KOPT-K1 (cell line): Measurements from ENCODE around the gene GUCY1B1.

Experiments
- H3K27ac ChIP-seq: fragments of 200-600 bp; sonication (generic); 2 replicates; pipeline ENCODE4 v1.5.1; 2016; ENCODE audit warnings: antibody characterized with exemption, mild to moderate bottlenecking, low read depth, low read length; ENCODE audit not compliant: poor library complexity, severe bottlenecking
- H3K36me3 ChIP-seq: fragments of 200-600 bp; sonication (generic); 2 replicates; pipeline ENCODE4 v1.5.1; 2017; ENCODE audit warnings: antibody characterized with exemption, mild to moderate bottlenecking, low read length, moderate library complexity; ENCODE audit not compliant: insufficient read depth
- H3K9me3 ChIP-seq: fragments of 200-600 bp; sonication (generic); 2 replicates; pipeline ENCODE4 v1.5.1; 2017; ENCODE audit warnings: antibody characterized with exemption, low read length, mild to moderate bottlenecking; ENCODE audit not compliant: insufficient read depth, poor library complexity, severe bottlenecking

The GUCY1B1 gene

GRCh38 chr4:155748039-155748438, 10.8 kb upstream of the GUCY1B1 start:
- no peak overlapping the region for H3K27ac ChIP-seq
- no peaks in the 10 kb centered on the region for H3K9me3 ChIP-seq
- no peaks in the 10 kb centered on the region for H3K36me3 ChIP-seq

DNA sequence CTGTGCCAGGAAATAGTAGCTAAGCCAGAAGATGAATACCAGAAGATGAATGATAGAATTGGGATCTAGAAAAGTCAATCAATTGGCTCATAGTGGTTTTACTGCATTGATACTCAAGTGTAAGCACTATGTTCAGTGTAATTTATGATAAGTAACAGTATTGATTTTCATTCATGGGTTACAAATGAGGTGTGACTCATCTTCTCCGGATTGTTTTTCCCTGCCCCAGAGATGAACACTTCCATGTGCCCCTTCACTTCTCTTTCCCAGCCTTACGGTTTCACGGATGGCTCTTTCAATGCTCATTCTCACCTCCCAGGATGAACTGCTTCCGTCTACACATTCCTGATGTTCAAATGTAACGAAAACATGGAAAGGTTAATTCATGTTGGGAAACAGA, 9.8 kb upstream of the GUCY1B1 start:
- no peaks in the 10 kb centered on the region for H3K36me3 ChIP-seq
- no peak overlapping the region for H3K27ac ChIP-seq
- H3K9me3 ChIP-seq = no peaks in the 10 kb centered on the region

DNA sequence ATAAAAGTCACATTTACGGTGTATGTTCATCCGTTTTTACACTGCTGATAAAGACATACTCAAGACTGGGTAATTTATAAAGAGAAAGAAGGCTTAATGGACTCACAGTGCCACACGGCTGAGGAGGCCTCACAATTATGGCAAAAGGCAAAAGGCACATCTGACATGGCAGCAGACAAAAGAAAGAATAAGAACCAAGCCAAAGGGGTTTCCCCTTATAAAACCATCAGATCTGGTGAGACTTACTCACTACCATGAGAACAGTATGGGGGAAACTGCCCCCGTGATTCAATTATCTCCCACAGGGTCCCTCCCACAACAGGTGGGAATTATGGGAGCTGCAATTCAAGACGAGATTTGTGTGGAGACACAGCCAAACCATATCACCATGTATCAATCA, 7.3 kb upstream of the GUCY1B1 start:
- Histone ChIP-seq H3K27ac (no peak overlapping the region), H3K9me3 (no peaks in the 10 kb centered on the region)

GRCh38 chr4:155757745-155758265, 1.0 kb upstream of the GUCY1B1 start:
- no peak overlapping the region for H3K27ac ChIP-seq
- H3K9me3 ChIP-seq = no peaks in the 10 kb centered on the region
- no peaks in the 10 kb centered on the region for H3K36me3 ChIP-seq

More for the DNA sequence above, 7.3 kb upstream of the GUCY1B1 start:
- H3K36me3 ChIP-seq = no peaks in the 10 kb centered on the region

- Histone ChIP-seq H3K9me3 (no peaks in the 10 kb centered on the region), H3K36me3 (no peaks in the 10 kb centered on the region), H3K27ac (peak overlapping the region; percentile 59)
These were observed 791 bp downstream of the GUCY1B1 start for GRCh38 chr4:155759372-155760252.

DNA sequence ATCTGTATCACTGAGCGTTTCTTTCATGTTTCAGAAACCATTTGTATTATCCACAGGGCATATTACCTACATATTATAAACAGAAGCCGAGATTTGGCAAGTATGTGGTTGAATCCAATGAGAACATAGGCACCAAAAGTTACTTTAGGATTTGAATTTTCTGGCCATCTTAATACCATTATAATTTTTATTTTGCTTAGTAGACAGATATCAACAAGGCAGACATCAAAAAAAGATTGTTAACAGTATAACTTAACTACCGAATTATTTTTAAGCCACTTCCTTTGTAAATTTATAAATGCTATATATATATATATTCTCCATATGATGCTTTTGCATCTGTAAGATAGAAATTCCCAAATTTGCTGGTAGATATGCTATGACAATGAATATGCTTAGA, 2.2 kb downstream of the GUCY1B1 start:
- Histone ChIP-seq H3K36me3 (no peaks in the 10 kb centered on the region), H3K9me3 (no peaks in the 10 kb centered on the region), H3K27ac (no peak overlapping the region)

GRCh38 chr4:155761916-155762315, 3.1 kb downstream of the GUCY1B1 start:
- H3K36me3 ChIP-seq = no peaks in the 10 kb centered on the region
- H3K27ac ChIP-seq = no peak overlapping the region
- no peaks in the 10 kb centered on the region for H3K9me3 ChIP-seq

DNA sequence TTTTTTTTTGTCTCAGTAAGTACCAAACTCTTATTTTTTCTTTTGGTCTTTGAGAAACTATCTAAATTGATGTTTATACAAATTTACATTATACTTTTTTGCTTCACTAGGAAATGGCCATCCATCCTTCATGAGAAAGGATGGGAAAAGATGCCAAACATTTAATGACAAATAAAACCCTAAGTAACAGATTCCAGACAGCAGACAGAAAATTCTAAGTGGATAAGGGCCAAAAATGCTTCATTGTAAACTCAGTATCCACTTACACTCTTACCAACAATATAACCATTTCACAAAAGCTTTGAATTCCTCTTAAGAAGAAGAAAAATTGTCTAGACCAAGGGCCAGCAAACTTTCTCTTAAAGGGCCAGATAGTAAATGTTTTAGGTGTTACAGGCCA, 3.5 kb downstream of the GUCY1B1 start:
- Histone ChIP-seq H3K27ac (no peak overlapping the region), H3K36me3 (no peaks in the 10 kb centered on the region), H3K9me3 (no peaks in the 10 kb centered on the region)

- no peaks in the 10 kb centered on the region for H3K9me3 ChIP-seq
- H3K36me3 ChIP-seq = no peaks in the 10 kb centered on the region
- no peak overlapping the region for H3K27ac ChIP-seq
These were observed 4.7 kb downstream of the GUCY1B1 start for GRCh38 chr4:155763551-155763950.

- H3K27ac ChIP-seq = no peak overlapping the region
- H3K9me3 ChIP-seq = no peaks in the 10 kb centered on the region
- no peaks in the 10 kb centered on the region for H3K36me3 ChIP-seq
These were observed 6.3 kb downstream of the GUCY1B1 start for GRCh38 chr4:155765149-155765548.

DNA sequence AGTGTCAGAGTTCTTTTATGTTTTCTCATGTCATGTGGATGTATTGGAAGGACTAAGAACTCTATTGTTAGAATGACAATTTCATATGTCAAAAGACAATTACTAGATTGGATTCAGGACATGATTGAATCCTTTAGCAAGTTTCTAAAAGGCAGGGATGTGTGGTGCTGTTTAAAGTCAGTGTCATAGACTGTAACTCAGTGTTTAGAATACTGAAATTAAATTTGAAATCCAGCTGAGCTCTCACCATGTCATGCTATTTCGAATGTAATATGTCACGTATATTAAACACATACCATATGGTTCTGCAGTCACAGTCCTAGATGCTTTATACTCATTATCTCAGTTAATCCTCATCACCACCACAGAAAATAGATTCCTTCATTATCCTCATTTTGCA, 7.8 kb downstream of the GUCY1B1 start:
- no peaks in the 10 kb centered on the region for H3K36me3 ChIP-seq
- no peaks in the 10 kb centered on the region for H3K9me3 ChIP-seq
- no peak overlapping the region for H3K27ac ChIP-seq

- H3K9me3 ChIP-seq = no peaks in the 10 kb centered on the region
- H3K36me3 ChIP-seq = no peaks in the 10 kb centered on the region
- no peak overlapping the region for H3K27ac ChIP-seq
These were observed 9.5 kb downstream of the GUCY1B1 start for GRCh38 chr4:155768370-155768769.

- Histone ChIP-seq H3K36me3 (no peaks in the 10 kb centered on the region), H3K27ac (no peak overlapping the region), H3K9me3 (no peaks in the 10 kb centered on the region)
These were observed 10.3 kb downstream of the GUCY1B1 start for GRCh38 chr4:155769090-155769489.

- no peak overlapping the region for H3K27ac ChIP-seq
- no peaks in the 10 kb centered on the region for H3K9me3 ChIP-seq
- H3K36me3 ChIP-seq = peaks cover 9% of the 10 kb centered on the region; the same call in 1 of the 2 replicates
These were observed 13.8 kb downstream of the GUCY1B1 start for GRCh38 chr4:155772459-155773195.

GRCh38 chr4:155773196-155773800, 14.5 kb downstream of the GUCY1B1 start:
- no peaks in the 10 kb centered on the region for H3K9me3 ChIP-seq
- no peak overlapping the region for H3K27ac ChIP-seq
- peaks cover 9% of the 10 kb centered on the region; the same call in 1 of the 2 replicates for H3K36me3 ChIP-seq
